A549 (cell line): ENCODE results near the gene FAM177B. TPM values are rescaled to one million over a fixed set of nuclear protein-coding genes. Genes with fewer than 3 reads are reported as not detected.
A peak's percentile ranks its signal among the peaks of the same experiment; 100 is the strongest.

Source experiments
- ATAC-seq, 2 experiments: fragments of 200-7000 bp in 1 of 2; fragments of >200 bp in 1 of 2; cut with Nextera tagmentation in 1 of 2; cut with Tn5 transposase in 1 of 2; 3 replicates each; pipeline versions ENCODE4 v1.8.0 to v1.9.1; 2018 to 2020; ENCODE audit warnings: mild to moderate bottlenecking in 1 of 2, moderate library complexity in 1 of 2
- CTCF ChIA-PET: fragments of 300-600 bp; sonication (Branson Sonifier 250); formaldehyde crosslinking; extraction: SDS; loops from one replicate; lab custom pipeline; 2021; ENCODE audit warnings: antibody characterized with exemption, inconsistent platforms; lab: Yijun Ruan, JAX
- POLR2A ChIA-PET: fragments of 350-600 bp; formaldehyde crosslinking; extraction: SDS; loops from one replicate; lab custom pipeline; 2021; ENCODE audit warnings: antibody characterized with exemption, inconsistent platforms; lab: Yijun Ruan, JAX
- DNase-seq, 2 experiments: peaks; one replicate each; pipeline versions ENCODE4 v3.0.0 to v3.0.0-alpha.2; 2011 to 2016; ENCODE audit warnings: low read depth in 1 of 2, low spot score in 1 of 2
- FAIRE-seq: peaks from 2 replicates; lab custom pipeline; 2011; peaks lifted over from hg19 to GRCh38; lab: Jason Lieb, UNC
- H3K27ac ChIP-seq, 2 experiments: fragments of >200 bp; sonication (Bioruptor Twin); formaldehyde crosslinking; 3 replicates each; pipeline ENCODE4 v1.5.1; 2016 to 2017
- H3K4me1 ChIP-seq: fragments of >200 bp; sonication (Bioruptor Twin); formaldehyde crosslinking; 3 replicates; pipeline ENCODE4 v1.6.1; 2016
- H3K4me2 ChIP-seq: fragments of >200 bp; sonication (Bioruptor Twin); formaldehyde crosslinking; 3 replicates; pipeline ENCODE4 v1.6.1; 2016
- H3K4me3 ChIP-seq: fragments of >200 bp; sonication (Bioruptor Twin); formaldehyde crosslinking; 3 replicates; pipeline ENCODE4 v1.5.1; 2016
- H3K9me3 ChIP-seq: fragments of >200 bp; sonication (Bioruptor Twin); formaldehyde crosslinking; 3 replicates; pipeline ENCODE4 v1.6.1; 2016
- EP300 ChIP-seq, 2 experiments: fragments of >200 bp; sonication (Bioruptor Twin); formaldehyde crosslinking; IDR thresholded peaks; 2 replicates in 1 of 2; 3 replicates in 1 of 2; pipeline ENCODE4 v1.6.1; 2016 to 2017
- FOXS1 ChIP-seq: fragments of 250-450 bp; sonication (Bioruptor Pico); IDR thresholded peaks from 2 replicates; pipeline ENCODE4 v1.5.0; 2020; ENCODE audit warnings: mild to moderate bottlenecking, moderate library complexity
- GATA3 ChIP-seq: IDR thresholded peaks from 2 replicates; pipeline ENCODE4 v1.6.1; 2012; ENCODE audit warnings: borderline replicate concordance
- HEYL ChIP-seq: fragments of 250-450 bp; sonication (Bioruptor Pico); IDR thresholded peaks from 2 replicates; pipeline ENCODE4 v1.8.0; 2021; ENCODE audit warnings: mild to moderate bottlenecking, moderate library complexity
- KDM5A ChIP-seq: fragments of 200-600 bp; sonication (generic); IDR thresholded peaks from 2 replicates; pipeline ENCODE4 v1.6.1; 2016; ENCODE audit warnings: antibody characterized with exemption, mild to moderate bottlenecking
- MAZ ChIP-seq: fragments of 150-350 bp; IDR thresholded peaks from 2 replicates; pipeline ENCODE4 v1.6.1; 2014; ENCODE audit warnings: antibody characterized with exemption, low read depth, low read length, borderline replicate concordance
- NFE2L2 ChIP-seq: fragments of 150-350 bp; conservative IDR thresholded peaks from 2 replicates; pipeline ENCODE4 v1.6.1; 2014; ENCODE audit warnings: low read length
- NPAS2 ChIP-seq: fragments of 250-450 bp; sonication (Bioruptor Pico); IDR thresholded peaks from 2 replicates; pipeline ENCODE4 v1.8.0; 2022; ENCODE audit warnings: mild to moderate bottlenecking, moderate library complexity, borderline replicate concordance
- NR3C1 ChIP-seq: fragments of >200 bp; sonication (Bioruptor Twin); formaldehyde crosslinking; IDR thresholded peaks from 3 replicates; pipeline ENCODE4 v1.6.1; 2017
- POLR2A ChIP-seq: IDR thresholded peaks from 2 replicates; pipeline ENCODE4 v1.6.1; 2012; ENCODE audit warnings: mild to moderate bottlenecking, low read length
- RAD21 ChIP-seq, 2 experiments: fragments of >200 bp in 1 of 2; sonication (Bioruptor Twin) in 1 of 2; formaldehyde crosslinking in 1 of 2; IDR thresholded peaks in 1 of 2; conservative IDR thresholded peaks in 1 of 2; 2 replicates in 1 of 2; 3 replicates in 1 of 2; pipeline ENCODE4 v1.6.1; 2012 to 2018; ENCODE audit warnings: inconsistent platforms in 1 of 2
- TP53 ChIP-seq: fragments of 250-450 bp; sonication (Bioruptor Pico); IDR thresholded peaks from 2 replicates; pipeline ENCODE4 v1.5.0; 2021; ENCODE audit warnings: mild to moderate bottlenecking, moderate library complexity
- ZC3H11A ChIP-seq: fragments of 450-650 bp; IDR thresholded peaks from 2 replicates; pipeline ENCODE4 v1.6.1; 2014; ENCODE audit warnings: antibody characterized with exemption, mild to moderate bottlenecking
- ZFP36 ChIP-seq: fragments of 450-650 bp; IDR thresholded peaks from 2 replicates; pipeline ENCODE4 v1.6.1; 2014; ENCODE audit warnings: borderline replicate concordance; ENCODE audit not compliant: partially characterized antibody
- WGBS: methylation state at CpG from one replicate; pipeline ENCODE4 v1.1.6; 2017; ENCODE audit errors: missing lambda C conversion rate; 5-methylcytosine and 5-hydroxymethylcytosine counted together
- polyA plus RNA-seq, 4 experiments: library from polyadenylated mRNA; depleted of rRNA in 3 of 4; stranded (reverse); fragments of >200 nt; fragmentation: RNase III in 1 of 4; extraction: RNeasy Plus Mini Kit Qiagen cat#74134 plus additional on column Dnase treatment in 1 of 4; gene quantifications; 2 replicates in 3 of 4; 3 replicates in 1 of 4; pipeline ENCODE4 v1.2.3, GENCODE V29; 2011 to 2017
- TF ChIP-seq, protein P1 (sequence below): fragments of 200-600 bp; sonication (generic); IDR thresholded peaks from 2 replicates; pipeline ENCODE4 v1.6.1; 2016; ENCODE audit warnings: antibody characterized with exemption, mild to moderate bottlenecking, moderate library complexity
- TF ChIP-seq, protein P2 (sequence below): fragments of 150-350 bp; IDR thresholded peaks from 2 replicates; pipeline ENCODE4 v1.6.1; 2014; ENCODE audit warnings: low read depth, mild to moderate bottlenecking, low read length
- TF ChIP-seq, protein P3 (sequence below): fragments of >200 bp; sonication (Bioruptor Twin); formaldehyde crosslinking; IDR thresholded peaks from 2 replicates; pipeline ENCODE4 v1.6.1; 2016

FAM177B gene
- polyA plus RNA-seq, 2 of the 4 experiments (the other 2 are of a cell fraction), result not detected

DNA sequence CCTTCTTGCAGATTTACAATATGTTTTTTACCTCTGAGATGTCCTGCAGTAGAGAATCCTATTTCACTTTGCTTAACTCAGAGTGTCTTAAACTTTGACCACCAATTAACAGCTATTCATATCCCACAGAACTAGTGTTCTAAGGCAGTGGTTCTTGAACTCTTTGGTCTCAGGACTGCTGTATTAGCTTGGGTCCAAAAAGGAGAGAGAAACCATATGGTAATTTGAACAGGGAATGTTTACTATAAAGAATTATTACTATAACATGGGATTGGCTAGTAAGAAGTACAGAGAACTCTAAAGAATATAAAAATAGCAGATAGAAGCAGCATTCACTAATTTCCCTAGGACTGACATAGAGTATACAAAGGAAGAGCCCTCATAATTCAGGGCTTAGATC, 31.6 kb downstream of the FAM177B start:
- no peak overlapping the region for H3K4me3 ChIP-seq
- peaks cover 20% of the 10 kb centered on the region for H3K9me3 ChIP-seq
- H3K27ac ChIP-seq, result no peak overlapping the region
- ATAC-seq (no peak), FAIRE-seq (no peak)
- ChIA-PET POLR2A (no interaction called here), CTCF (interaction anchor here (0.7 to 1.4 kb wide), 4 partner anchors 13 to 354 kb away, joined by 3 to 4 read pairs (median 3); no protein-coding TSS in a partner anchor)
- no peaks in the 10 kb centered on the region for H3K4me1 ChIP-seq
- no peak overlapping the region for H3K4me2 ChIP-seq
- TF ChIP-seq, protein P1, sequence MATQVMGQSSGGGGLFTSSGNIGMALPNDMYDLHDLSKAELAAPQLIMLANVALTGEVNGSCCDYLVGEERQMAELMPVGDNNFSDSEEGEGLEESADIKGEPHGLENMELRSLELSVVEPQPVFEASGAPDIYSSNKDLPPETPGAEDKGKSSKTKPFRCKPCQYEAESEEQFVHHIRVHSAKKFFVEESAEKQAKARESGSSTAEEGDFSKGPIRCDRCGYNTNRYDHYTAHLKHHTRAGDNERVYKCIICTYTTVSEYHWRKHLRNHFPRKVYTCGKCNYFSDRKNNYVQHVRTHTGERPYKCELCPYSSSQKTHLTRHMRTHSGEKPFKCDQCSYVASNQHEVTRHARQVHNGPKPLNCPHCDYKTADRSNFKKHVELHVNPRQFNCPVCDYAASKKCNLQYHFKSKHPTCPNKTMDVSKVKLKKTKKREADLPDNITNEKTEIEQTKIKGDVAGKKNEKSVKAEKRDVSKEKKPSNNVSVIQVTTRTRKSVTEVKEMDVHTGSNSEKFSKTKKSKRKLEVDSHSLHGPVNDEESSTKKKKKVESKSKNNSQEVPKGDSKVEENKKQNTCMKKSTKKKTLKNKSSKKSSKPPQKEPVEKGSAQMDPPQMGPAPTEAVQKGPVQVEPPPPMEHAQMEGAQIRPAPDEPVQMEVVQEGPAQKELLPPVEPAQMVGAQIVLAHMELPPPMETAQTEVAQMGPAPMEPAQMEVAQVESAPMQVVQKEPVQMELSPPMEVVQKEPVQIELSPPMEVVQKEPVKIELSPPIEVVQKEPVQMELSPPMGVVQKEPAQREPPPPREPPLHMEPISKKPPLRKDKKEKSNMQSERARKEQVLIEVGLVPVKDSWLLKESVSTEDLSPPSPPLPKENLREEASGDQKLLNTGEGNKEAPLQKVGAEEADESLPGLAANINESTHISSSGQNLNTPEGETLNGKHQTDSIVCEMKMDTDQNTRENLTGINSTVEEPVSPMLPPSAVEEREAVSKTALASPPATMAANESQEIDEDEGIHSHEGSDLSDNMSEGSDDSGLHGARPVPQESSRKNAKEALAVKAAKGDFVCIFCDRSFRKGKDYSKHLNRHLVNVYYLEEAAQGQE, result no peak
- TF ChIP-seq FOXS1 (CRISPR knock-in tag) (no peak), NPAS2 (CRISPR knock-in tag) (no peak), TP53 (CRISPR knock-in tag) (no peak), POLR2A (no peak), HEYL (CRISPR knock-in tag) (no peak), NR3C1 (no peak)
- TF ChIP-seq, protein P2, sequence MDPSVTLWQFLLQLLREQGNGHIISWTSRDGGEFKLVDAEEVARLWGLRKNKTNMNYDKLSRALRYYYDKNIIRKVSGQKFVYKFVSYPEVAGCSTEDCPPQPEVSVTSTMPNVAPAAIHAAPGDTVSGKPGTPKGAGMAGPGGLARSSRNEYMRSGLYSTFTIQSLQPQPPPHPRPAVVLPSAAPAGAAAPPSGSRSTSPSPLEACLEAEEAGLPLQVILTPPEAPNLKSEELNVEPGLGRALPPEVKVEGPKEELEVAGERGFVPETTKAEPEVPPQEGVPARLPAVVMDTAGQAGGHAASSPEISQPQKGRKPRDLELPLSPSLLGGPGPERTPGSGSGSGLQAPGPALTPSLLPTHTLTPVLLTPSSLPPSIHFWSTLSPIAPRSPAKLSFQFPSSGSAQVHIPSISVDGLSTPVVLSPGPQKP, result no peak
- TF ChIP-seq, protein P3, sequence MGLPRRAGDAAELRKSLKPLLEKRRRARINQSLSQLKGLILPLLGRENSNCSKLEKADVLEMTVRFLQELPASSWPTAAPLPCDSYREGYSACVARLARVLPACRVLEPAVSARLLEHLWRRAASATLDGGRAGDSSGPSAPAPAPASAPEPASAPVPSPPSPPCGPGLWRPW, result no peak
- TF ChIP-seq, all 56 proteins: peak for 0
- DNase-seq, result no peak

DNA sequence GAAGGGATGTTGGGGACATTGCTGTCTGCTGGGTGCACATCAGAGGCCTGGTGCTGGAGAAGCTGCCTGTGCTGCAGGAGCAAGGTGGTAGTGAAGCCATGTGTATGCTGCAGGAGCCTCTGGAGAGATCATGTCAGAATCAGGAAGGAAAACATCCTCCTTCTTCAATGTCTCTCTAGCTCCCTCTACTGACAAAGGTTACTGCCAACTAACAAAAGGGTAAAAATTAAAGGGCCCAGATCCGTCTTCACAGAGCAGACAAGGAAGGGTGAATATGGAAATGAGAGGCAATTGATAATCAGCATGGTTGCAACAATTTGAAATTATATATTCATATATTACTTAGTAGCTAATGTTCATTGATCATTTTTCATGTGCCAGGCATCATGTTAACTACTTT, 32.2 kb downstream of the FAM177B start:
- no peak overlapping the region for H3K4me3 ChIP-seq
- no peak for TF ChIP-seq NFE2L2
- peak in 1 of 2 experiments; percentile 15; a peak in 1 of 5 replicates for TF ChIP-seq RAD21 (conservative IDR thresholded peaks at IDR 0.05 in 1 of 2, IDR thresholded peaks at IDR 0.05 in 1 of 2)
- TF ChIP-seq, all 56 proteins: peak for 1
- H3K9me3 ChIP-seq, result peaks cover 20% of the 10 kb centered on the region
- POLR2A ChIA-PET, result no interaction called here
- CTCF ChIA-PET, result interaction anchor here (0.7 to 1.4 kb wide), 4 partner anchors 14 to 354 kb away, joined by 3 to 4 read pairs (median 3); no protein-coding TSS in a partner anchor
- FAIRE-seq (no peak), DNase-seq (peak in 1 of 2 experiments; percentile 33), ATAC-seq (no peak)
- 33% methylated on average over 1 of the region's 1 CpG for WGBS
- no peaks in the 10 kb centered on the region for H3K4me1 ChIP-seq
- H3K27ac ChIP-seq, result no peak overlapping the region
- no peak overlapping the region for H3K4me2 ChIP-seq

DNA sequence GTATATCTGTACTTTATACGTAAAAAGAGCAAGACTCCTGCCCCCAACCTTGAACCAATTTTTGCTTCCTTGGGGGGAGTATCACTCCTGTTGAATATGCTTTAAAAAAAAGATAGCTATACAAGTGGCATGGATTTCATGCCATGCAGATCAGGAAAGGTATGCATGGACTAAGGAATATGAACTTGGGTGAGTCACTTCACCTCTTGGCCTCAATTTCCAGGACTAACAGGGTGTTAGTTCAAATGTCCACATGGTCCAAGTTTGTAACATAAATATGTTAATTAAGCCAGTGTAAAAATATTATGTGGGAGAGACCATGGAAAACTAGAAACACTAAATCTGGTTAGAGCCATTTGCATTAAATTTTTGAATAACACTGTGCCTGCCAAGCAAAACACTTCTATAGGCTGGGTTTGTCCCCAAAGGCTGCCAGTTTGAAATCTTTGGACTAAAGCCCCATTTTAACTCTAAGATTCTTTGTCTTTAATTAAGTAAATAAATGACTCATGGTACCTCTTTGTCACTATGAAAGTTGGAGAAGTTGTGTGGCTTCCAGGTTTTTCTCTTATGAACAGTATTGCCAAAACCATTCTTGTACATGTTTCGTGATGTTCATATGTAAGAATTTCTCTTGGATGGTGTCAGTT, 33.1 kb downstream of the FAM177B start:
- 51% methylated on average over 2 of the region's 2 CpGs for WGBS
- H3K4me3 ChIP-seq, result no peak overlapping the region
- H3K27ac ChIP-seq, result no peak overlapping the region
- ATAC-seq (no peak), FAIRE-seq (no peak), DNase-seq (no peak)
- ChIA-PET POLR2A (no interaction called here), CTCF (interaction anchor here (1.3 kb wide), 1 partner anchor 320 kb away, joined by 3 read pairs; no protein-coding TSS in a partner anchor)
- H3K4me1 ChIP-seq, result no peaks in the 10 kb centered on the region
- H3K9me3 ChIP-seq, result peaks cover 20% of the 10 kb centered on the region
- TF ChIP-seq KDM5A (no peak), GATA3 (no peak), MAZ (no peak)
- H3K4me2 ChIP-seq, result no peak overlapping the region

DNA sequence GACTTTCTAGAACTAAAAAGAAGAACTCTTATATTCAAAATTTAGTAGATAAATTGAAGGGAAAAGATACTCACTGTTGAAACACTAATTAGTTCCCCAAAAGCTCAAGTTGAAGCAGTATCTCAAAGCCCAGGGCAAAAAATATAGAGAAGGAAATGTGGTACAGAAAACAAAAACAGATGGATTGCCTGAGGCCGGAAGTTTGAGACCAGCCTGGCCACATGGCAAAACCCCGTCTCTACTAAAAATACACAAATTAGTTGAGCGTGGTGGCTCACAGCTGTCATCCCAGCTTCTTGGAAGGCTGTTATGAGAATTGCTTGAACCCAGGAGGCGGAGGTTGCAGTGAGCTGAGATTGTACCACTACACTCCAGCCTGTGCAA, 36.0 kb downstream of the FAM177B start:
- Histone ChIP-seq H3K27ac (no peak overlapping the region), H3K4me2 (no peak overlapping the region), H3K4me1 (peaks cover 12% of the 10 kb centered on the region), H3K4me3 (no peak overlapping the region), H3K9me3 (peaks cover 20% of the 10 kb centered on the region)
- TF ChIP-seq ZFP36, result no peak
- TF ChIP-seq EP300 (IDR thresholded peaks at IDR 0.05), result no peak
- TF ChIP-seq, protein P2, result no peak
- TF ChIP-seq MAZ, result no peak
- no peak for TF ChIP-seq ZC3H11A
- ATAC-seq (no peak), DNase-seq (no peak), FAIRE-seq (no peak)
- ChIA-PET POLR2A (no interaction called here), CTCF (interaction anchor here (0.6 kb wide), 1 partner anchor 309 kb away, joined by 3 read pairs; no protein-coding TSS in a partner anchor)
- 69% methylated on average over 4 of the region's 4 CpGs for WGBS
